GM21576 (cell line): Measurements from ENCODE around the gene ZG16.
"Not testable (repeated sequence)": the region's sequence is repeated elsewhere in the genome, so short reads cannot be mapped to it uniquely, and the experiment has no call there.

Experiments used
- ATAC-seq: cut with Tn5 transposase; IDR thresholded peaks from one replicate; pipeline ENCODE4 v1.9.1; 2021; ENCODE audit warnings: mild to moderate bottlenecking, moderate library complexity; ENCODE audit not compliant: unreplicated experiment

Gene ZG16

DNA sequence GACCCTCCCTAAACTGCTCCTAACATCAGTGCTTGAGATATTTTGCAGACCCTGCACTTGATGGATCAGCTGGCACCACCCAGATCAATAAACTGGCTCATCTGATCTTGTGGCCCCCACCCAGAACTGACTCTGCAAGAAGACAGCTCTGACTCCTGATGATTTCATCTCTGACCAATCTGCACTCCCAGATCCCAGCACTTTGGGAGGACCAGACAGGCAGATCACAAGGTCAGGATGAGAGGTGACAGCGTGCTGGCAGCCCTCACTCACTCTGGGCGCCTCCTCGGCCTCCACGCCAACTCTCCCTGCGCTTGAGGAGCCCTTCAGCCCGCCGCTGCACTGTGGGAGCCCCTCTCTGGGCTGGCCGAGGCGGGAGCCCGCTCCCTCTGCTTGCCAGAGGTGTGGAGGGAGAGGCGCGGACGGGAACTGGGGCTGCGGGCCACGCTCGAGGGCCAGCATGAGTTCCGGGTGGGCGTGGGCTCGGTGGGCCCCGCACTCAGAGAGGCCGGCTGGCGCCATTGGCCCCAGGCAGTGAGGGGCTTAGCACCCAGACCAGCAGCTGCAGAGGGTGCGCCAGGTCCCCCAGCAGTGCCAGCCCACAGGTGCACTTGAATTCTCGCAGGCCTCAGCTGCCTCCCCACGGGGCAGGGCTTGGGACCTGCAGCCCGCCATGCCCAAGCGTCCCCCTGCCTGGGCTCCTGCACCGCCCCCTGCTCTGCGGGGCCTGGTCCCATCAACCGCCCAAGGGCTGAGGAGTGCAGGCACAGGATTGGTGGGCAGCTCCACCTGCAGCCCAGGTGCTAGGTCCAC lies 29.9 kb upstream of the ZG16 start:
- ATAC-seq, result no peak

DNA sequence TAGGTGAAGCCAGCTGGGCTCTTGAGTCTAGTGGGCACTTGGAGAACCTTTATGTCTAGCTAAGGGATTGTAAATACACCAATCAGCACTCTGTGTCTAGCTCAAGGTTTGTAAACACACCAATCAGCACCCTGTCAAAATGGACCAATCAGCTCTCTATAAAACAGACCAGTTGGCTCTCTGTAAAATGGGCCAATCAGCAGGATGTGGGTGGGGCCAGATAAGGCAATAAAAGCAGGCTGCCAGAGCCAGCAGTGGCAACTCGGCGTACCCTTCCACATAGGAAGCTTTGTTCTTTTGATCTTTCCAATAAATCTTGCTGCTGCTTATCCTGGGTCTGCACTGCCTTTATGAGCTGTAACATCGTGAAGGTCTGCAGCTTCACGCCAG lies 29.3 kb upstream of the ZG16 start:
- not testable (repeated sequence) for ATAC-seq

DNA sequence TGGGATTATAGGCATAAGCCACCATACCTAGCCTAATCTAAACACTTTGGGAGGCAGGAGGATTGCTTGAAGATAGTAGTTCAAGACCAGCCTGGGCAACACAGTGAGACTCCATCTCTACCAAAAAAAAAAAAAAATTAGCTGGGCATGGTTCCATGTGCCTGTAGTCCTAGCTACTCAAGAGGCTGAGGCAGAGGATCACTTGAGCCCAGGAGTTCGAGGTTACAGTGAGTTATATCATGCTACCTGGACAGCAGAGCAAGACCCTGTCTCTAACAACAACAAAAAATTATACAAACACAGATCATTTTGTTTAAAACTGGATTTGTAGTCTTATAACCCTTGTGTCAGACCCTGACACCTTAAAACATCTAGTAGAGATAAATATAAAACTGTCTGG lies 24.5 kb upstream of the ZG16 start:
- ATAC-seq, result no peak

DNA sequence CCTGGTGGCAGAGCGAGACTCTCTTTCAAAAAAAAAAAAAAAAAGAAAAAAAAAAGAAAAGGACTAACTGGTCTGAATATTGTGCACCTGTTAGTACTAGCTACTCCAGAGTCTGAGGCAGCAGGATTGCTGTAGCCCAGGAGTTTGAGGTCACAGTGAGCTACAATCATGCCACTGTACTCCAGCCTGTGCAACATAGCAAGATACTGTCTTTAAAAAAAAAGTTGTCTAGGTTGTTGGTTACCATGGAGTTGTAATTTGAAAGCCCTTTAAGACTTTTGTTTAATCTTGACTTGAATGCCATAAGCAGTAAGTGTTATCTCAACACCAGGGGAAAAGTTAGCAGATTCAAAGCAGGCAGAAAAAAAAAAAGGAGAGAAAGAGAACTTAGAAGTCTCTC lies 21.4 kb upstream of the ZG16 start:
- no peak for ATAC-seq

DNA sequence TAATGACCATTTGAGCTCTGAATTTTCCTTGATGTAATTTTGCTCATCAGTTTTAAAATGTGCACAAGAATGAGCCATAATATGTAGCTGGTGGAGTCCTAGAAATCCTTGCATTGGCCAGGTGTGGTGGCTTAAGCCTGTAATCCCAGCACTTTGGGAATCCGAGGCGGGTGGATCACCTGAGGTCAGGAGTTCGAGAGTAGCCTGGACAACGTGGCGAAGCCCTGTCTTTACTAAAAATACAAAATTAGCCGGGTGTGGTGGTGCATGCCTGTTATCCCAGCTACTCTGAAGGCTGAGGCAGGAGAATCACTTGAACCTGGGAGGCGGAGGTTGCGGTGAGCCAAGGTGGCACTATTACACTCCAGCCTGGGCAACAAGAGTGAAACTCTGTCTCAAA lies 21.0 kb upstream of the ZG16 start:
- not testable (repeated sequence) for ATAC-seq

DNA sequence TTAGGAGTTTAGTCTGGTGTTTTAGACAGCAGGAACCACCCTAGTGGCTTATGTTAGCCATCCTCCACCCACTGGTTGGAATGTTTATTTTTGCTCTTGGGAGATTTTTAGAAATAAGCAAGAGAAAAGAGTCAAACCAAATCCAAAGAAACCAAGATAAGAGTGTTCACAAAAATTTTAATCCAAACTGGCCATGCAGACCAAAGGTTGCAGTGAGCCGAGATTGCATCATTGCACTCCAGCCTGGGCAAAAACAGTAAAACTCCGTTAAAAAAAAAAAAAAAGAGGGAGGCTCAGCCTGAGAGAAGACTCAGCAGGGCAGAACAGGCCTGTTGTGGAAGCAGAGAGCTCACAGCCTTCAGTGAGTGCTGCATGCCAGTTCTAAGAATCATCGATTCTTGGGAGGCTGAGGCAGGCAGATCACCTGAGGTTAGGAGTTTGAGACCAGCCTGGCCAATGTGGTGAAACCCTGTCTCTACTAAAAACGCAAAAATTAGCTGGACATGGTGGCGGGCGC lies 20.0 kb upstream of the ZG16 start:
- ATAC-seq, result no peak

DNA sequence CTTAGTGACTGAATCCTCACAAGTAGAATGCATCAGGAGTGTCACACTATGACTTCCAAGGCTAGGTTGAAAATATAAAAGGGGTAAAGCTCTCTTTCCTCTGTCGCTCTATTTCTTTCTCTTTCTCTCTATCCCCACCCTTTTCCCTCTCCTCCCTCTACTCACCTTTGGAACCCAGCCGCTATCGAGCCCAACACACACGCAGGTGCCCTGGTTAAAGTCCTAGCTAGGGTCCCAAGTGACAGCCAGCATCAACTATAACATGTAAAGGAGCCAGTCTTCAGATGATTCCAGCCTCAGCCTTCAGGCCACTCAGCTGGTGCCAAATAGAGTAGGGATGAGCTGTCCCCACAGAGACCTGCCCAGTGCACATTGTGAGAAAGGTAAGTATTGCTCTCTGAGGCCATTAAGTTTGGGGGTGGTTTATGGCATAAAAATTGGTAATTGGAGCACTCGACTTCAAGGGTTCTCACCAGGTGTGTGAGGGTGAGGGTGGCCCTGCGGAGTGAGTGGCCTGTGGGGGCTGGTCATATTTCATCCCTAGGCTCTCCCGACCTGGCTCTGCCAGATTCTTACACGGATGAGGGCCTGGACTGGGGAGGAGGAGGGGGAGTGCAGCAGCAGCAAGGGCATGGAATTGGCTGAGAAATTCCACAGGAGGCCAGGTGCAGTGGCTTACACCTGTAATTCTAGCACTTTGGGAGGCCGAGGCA lies 17.3 kb upstream of the ZG16 start:
- no peak for ATAC-seq

DNA sequence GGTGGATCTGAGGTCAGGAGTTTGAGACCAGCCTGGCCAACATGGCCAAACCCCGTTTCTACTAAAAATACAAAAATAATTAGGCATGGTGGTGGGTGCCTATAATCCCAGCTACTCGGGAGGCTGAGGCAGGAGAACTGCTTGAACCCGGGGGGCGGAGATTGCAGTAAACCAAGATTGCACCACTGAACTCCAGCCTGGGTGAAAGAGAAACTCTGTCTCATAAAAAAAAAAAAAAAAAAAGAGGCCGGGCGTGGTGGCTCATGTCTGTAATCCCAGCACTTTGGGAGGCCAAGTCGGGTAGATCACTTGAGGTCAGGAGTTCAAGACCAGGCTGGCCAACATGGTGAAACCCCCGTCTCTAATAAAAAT lies 16.8 kb upstream of the ZG16 start:
- ATAC-seq, result not testable (repeated sequence)

DNA sequence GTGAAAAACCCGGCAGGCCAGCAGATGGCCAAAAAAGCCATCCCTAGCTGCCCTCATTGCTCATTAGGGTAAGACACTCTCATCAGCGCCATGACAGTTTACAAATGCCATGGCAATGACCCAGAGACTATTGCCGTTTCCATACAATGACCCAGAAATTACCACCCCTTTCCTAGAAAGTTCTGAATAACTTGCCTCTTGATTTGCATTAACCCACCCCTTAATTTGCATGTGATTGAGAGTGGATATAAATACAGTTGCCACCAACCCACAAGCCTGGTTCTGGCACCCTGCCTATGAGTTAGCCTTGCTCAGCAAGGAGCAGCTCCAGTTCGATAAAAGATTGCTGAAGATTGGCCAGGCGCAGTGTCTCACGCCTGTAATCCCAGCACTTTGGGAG lies 16.2 kb upstream of the ZG16 start:
- ATAC-seq, result no peak

DNA sequence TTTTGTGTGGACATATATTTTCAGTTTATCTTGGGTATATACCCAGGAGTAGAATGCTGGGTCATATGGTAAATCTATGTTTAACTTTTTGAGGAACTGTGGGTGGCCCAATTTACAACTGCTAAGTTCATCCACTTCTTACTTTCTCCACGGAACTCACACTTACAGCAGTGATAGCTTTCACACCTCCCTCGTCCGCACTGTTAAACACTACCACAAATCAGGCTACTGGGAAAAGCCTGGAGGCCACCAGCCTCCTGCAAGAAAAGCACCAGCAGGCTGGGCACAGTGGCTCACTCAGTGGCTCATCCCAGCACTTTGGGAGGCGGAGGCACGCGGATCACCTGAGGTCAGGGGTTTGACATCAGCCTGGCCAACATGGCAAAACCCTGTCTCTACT lies 14.7 kb upstream of the ZG16 start:
- ATAC-seq, result no peak

DNA sequence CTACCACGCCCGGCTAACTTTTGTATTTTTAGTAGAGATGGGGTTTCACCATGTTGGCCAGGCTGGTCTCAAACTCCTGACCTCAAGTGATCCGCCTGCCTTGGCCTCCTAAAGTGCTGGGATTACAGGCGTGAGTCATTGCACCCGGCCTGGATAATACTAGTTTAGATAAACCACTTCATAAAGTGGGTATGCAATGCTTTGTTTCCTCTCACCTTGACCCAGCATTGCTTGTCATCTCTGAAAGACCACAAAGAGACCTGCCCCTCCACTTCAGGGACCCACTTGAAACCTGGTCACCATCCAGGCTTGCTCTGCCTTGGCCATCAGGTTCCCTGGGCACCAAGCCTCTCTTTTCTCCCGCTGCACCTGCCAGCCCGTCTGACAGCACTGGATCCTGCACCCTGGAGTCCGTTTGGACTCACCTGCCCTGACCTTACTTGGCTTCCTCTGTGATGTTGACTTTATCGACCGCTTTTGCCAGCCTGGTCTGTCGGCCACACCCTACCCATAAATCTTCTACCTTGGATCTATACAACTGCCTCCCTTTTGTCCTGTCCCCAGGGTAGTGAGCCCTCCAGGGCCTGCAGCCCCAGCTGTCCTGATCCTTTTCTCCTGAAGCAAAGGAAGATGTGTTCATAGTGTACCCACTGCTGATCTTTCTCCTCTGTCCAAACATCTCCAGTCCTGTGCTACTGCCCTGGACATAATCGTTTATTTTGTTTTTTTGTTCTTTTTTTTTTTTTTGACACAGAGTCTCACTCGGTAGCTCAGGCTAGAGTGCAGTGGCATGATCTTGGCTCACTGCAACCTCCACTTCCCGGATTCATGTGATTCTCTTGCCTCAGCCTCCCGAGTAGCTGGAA lies 12.7 kb upstream of the ZG16 start:
- ATAC-seq, result no peak

DNA sequence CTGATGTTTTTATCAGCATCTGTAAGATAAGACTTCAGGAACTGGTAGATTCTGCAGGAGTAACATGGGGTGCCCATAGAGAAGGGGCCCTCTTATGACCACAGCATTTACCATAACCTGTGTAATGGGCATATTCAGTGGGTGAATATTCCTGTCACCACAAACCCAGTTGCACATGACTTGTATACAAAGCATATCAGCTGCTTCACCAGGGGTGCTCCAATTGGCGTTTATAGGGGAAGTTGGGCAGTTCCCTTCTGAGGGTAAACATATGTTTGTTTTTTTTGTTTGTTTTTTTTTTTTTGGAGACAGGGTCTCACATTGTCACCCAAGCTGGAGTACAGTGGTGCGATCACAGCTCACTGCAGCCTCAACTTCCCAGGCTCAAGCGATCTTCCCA lies 11.5 kb upstream of the ZG16 start:
- no peak for ATAC-seq

DNA sequence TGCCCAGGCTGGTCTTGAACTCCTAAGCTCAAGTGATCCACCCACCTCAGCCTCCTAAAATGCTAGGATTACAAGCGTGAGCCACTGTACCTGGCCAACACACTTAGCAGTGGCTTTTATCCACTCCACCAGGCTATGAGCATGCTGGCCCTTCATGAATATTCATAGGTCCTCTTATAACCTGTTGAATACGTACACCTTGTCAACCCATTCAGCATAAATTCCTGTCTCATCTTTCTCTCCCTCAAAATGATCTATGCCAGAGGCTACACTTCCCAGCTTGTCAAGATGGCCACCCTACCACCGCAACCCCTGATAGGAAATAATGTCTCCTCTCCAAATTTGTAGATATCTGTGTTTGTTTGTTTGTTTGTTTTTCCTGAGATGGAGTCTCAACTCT lies 11.0 kb upstream of the ZG16 start:
- ATAC-seq, result no peak

DNA sequence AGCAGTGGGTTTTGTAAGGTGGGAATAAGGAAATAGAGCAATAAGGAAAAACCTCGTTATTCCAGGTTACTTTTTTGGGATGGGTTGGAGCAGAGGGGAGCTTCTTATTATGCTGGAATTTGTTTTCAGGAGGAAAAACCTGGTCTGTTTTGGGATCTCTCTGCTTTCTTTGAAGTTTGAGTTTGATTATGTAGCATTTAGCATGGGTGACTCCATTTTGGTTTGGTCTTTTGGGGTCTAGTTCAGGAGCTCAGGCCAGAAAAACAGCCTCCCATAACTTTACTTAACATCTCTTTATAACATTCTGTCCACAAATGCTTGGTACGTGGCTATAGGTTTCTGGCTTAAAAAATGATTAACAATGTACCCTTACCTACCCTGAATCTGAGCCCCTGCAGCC lies 8.5 kb upstream of the ZG16 start:
- no peak for ATAC-seq

DNA sequence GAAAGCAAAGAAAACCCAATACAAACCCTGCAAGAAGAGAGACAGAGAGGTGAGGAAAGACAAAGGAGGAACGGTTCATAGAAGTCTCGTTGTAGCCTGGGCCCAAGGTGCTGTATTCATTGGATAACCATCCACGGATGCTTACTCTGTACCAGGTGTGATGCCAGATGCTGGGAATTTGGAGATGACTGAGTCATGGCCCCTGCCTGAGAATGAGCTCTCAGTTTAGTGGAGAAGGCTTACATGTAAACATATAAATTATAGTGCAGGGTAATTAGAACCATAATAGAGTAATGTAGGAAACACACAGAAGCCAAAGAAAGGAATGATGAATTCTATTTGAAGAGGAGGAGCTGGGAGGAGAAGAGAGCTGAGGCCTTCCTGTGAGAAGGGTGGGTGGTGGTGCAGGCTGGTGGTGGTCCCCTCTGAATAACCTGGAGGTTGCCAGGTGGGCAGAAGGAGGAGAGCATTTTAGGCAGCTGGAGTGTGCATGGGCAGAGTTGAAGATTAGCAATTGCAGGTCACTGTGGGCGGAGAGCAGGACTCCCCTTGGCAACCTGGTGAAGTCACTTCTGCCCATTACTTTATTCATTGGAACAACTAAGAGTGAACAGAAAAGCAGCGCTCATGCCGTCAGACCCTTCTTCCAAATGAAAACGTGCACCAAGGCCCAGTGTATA lies 7.7 kb upstream of the ZG16 start:
- no peak for ATAC-seq

DNA sequence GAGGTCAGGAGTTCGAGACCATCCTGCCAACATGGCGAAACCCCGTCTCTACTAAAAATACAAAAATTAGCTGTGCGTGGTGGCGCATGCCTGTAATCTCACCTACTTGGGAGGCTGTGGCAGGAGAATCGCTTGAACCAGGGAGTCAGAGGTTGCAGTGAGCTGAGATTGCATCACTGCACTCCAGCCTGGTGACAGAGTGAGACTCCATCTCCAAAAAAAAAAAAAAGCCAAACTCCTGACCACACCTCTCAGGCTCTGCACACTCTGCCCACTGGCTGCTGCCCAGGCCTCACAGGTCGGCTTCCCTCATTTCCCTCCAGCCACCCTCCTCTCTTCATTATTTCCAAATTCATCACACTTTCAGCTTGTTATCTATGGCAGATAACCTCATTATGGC lies 5.7 kb upstream of the ZG16 start:
- ATAC-seq, result not testable (repeated sequence)

DNA sequence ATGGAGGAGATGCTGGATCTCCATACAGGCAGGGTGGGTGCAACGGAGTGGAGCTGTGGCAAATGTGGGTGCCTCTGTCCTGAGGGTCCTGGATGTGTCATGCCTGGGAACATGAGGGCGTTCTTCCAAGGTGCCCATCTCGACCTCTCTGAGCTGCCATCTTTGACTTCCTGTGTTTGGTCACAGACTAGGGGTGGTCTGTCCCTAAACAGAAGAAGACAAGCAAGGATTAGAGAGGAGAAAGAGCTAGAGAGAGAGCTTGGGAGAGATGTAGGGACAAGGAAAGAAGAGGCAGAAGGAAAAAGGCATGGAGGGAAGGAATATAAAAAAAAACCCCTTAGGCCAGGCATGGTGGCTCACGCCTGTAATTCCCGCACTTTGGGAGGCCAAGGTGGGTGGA lies 3.3 kb upstream of the ZG16 start:
- ATAC-seq, result no peak

DNA sequence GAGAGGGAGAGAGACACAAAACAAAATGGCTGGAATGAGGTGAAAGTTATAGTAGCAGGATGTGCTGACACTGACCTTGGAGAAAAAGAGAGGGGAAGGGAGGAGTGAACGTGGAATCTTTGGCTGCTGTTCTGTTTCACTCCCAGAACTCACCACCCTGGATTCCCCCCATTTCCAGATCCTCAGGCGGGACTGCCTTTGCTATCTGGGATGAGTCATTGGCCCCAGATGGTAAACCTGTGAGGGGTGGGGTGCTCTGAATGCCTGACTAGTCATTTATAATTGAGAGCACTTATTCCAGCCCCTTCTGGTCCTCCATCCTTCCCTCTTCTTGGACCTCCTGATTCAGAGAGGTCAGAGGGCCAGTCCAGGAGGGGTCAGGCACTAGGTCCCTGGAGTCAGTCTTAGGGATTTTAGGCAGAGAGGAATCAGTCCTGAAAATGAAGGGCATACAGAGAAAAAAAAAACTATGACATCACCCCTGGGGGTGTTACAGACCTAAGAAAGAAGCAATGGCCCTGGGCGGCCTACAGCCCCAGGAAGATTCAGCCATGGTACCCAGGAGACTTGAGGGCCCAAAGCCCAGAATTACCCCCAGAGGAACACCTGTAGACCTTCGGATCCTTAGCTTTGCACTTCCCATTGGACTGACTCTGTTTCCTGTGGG lies 2.2 kb upstream of the ZG16 start:
- ATAC-seq, result no peak

DNA sequence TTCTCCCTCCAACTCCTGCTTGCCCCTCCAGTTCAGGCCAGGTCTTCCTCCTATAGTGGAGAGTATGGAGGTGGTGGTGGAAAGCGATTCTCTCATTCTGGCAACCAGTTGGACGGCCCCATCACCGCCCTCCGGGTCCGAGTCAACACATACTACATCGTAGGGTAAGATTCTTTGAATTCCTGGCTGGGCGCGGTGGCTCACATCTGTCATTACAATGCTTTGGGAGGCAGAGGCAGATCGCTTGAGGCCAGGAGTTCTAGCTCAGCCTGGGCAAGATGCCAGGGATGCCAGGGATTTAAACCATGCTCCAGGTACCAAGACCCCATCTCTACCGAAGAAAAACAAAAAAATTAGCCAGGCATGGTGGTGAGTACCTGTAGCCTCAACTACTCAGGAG lies 1.4 kb downstream of the ZG16 start:
- ATAC-seq, result no peak
